ENCODE measurements around the gene CEACAM8.
A peak's percentile ranks its signal among the peaks of the same experiment; 100 is the strongest.

GRCh38 chr19:42634409-42635232 is 39.9 kb upstream of the CEACAM8 start:
- peak in 3 of 6 experiments; percentile 23 to 33 (median 31) for TF ChIP-seq CTCF (IDR thresholded peaks at IDR 0.05)
- TF ChIP-seq POLR2A (IDR thresholded peaks at IDR 0.05), result no peak
